ENCODE data around the gene SYT1. TPM values are rescaled to one million over a fixed set of nuclear protein-coding genes. Genes with fewer than 3 reads are reported as not detected.
"Not testable (repeated sequence)": the region's sequence is repeated elsewhere in the genome, so short reads cannot be mapped to it uniquely, and the experiment has no call there.

Gene SYT1
- total RNA-seq, 3 donors from 2014 or later (not counting 1 experiment from before 2014, with no cell fraction given) = not detected

DNA sequence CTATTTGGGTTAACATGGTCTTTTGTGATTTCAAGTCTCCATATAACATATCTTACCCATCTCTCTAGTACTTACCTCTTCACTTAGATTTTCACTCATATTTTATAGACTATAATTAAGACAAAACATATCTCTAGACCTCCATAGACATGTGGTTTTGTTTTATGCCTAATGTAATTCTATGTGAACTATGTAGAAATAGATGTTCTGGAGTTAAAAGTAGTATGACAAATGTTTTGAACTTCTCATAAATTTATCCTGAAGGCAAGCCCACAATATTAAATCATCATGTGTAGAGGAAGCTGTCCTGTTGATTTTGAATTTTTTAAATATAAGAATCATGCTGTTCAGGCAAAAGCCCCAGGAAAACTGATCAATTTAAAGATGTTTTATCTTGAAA lies 169.2 kb downstream of the SYT1 start:
- intact Hi-C loops (cut with micrococcal nuclease) = no loop called here
- ATAC-seq (no peak), DNase-seq (no peak)
- Mint-ChIP-seq H3K4me3 (no peak overlapping the region), H3K9me3 (peaks cover 7 to 11% of the 10 kb centered on the region in 2 donors), H3K27me3 (ENCODE audit: low read depth in 2 of 2) (no peaks in the 10 kb centered on the region), H3K36me3 (no peaks in the 10 kb centered on the region), H3K4me1 (no peaks in the 10 kb centered on the region), H3K27ac (no peak overlapping the region)
- TF ChIP-seq, protein P1, sequence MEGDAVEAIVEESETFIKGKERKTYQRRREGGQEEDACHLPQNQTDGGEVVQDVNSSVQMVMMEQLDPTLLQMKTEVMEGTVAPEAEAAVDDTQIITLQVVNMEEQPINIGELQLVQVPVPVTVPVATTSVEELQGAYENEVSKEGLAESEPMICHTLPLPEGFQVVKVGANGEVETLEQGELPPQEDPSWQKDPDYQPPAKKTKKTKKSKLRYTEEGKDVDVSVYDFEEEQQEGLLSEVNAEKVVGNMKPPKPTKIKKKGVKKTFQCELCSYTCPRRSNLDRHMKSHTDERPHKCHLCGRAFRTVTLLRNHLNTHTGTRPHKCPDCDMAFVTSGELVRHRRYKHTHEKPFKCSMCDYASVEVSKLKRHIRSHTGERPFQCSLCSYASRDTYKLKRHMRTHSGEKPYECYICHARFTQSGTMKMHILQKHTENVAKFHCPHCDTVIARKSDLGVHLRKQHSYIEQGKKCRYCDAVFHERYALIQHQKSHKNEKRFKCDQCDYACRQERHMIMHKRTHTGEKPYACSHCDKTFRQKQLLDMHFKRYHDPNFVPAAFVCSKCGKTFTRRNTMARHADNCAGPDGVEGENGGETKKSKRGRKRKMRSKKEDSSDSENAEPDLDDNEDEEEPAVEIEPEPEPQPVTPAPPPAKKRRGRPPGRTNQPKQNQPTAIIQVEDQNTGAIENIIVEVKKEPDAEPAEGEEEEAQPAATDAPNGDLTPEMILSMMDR (IDR thresholded peaks at IDR 0.05) = no peak
- no peaks in the 10 kb centered on the region for H3K4me1 ChIP-seq (ENCODE audit: control insufficient read depth, insufficient read depth, low read length)
- H3K9me3 ChIP-seq (ENCODE audit: control insufficient read depth, insufficient read depth, low read length) = no peaks in the 10 kb centered on the region
- no peak overlapping the region for H3K27ac ChIP-seq (ENCODE audit: low read length)
- no peaks in the 10 kb centered on the region for H3K27me3 ChIP-seq (ENCODE audit: control insufficient read depth, insufficient read depth, low read length)
- H3K4me3 ChIP-seq (ENCODE audit: low read length) = no peak overlapping the region
- no peaks in the 10 kb centered on the region for H3K36me3 ChIP-seq (ENCODE audit: control insufficient read depth, insufficient read depth, low read length)

DNA sequence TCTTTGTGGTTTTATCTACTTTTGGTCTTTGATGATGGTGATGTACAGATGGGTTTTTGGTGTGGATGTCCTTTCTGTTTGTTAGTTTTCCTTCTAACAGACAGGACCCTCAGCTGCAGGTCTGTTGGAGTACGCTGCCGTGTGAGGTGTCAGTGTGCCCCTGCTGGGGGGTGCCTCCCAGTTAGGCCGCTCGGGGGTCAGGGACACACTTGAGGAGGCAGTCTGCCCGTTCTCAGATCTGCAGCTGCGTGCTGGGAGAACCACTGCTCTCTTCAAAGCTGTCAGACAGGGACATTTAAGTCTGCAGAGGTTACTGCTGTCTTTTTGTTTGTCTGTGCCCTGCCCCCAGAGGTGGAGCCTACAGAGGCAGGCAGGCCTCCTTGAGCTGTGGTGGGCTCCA lies 180.2 kb downstream of the SYT1 start:
- H3K36me3 Mint-ChIP-seq; H3K27me3 Mint-ChIP-seq (ENCODE audit: low read depth in 2 of 2): not testable (repeated sequence)

DNA sequence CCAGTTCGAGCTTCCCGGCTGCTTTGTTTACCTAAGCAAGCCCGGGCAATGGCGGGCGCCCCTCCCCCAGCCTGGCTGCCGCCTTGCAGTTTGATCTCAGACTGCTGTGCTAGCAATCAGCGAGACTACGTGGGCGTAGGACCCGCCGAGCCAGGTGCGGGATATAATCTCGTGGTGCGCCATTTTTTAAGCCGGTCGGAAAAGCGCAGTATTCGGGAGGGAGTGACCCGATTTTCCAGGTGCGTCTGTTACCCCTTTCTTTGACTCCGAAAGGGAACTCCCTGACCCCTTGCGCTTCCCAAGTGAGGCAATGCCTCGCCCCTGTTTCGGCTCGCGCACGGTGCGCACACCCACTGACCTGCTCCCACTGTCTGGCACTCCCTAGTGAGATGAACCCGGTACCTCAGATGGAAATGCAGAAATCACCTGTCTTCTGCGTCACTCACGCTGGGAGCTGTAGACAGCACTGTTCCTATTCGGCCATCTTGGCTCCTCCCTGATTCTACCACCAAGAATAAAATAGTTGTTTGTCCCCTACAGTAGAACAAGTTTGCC lies 180.7 kb downstream of the SYT1 start:
- H3K9me3 ChIP-seq (ENCODE audit: control insufficient read depth, insufficient read depth, low read length); ATAC-seq; H3K27ac Mint-ChIP-seq; DNase-seq; H3K36me3 ChIP-seq (ENCODE audit: control insufficient read depth, insufficient read depth, low read length); H3K9me3 Mint-ChIP-seq; H3K36me3 Mint-ChIP-seq; intact Hi-C loops (cut with micrococcal nuclease); H3K4me1 Mint-ChIP-seq; H3K27me3 Mint-ChIP-seq (ENCODE audit: low read depth in 2 of 2); H3K27me3 ChIP-seq (ENCODE audit: control insufficient read depth, insufficient read depth, low read length); H3K4me3 Mint-ChIP-seq; H3K27ac ChIP-seq (ENCODE audit: low read length); H3K4me3 ChIP-seq (ENCODE audit: low read length); H3K4me1 ChIP-seq (ENCODE audit: control insufficient read depth, insufficient read depth, low read length): not testable (repeated sequence)
- 95% methylated on average over 32 of the region's 32 CpGs for WGBS (ENCODE audit: insufficient coverage)

More for the DNA sequence above, 180.2 kb downstream of the SYT1 start:
- H3K36me3 ChIP-seq (ENCODE audit: control insufficient read depth, insufficient read depth, low read length); H3K27ac ChIP-seq (ENCODE audit: low read length); ATAC-seq; H3K9me3 Mint-ChIP-seq; H3K4me3 Mint-ChIP-seq; intact Hi-C loops (cut with micrococcal nuclease); H3K4me1 Mint-ChIP-seq; H3K9me3 ChIP-seq (ENCODE audit: control insufficient read depth, insufficient read depth, low read length); H3K4me3 ChIP-seq (ENCODE audit: low read length); DNase-seq; H3K27ac Mint-ChIP-seq; H3K4me1 ChIP-seq (ENCODE audit: control insufficient read depth, insufficient read depth, low read length); H3K27me3 ChIP-seq (ENCODE audit: control insufficient read depth, insufficient read depth, low read length): not testable (repeated sequence)
- 89% methylated on average over 5 of the region's 6 CpGs for WGBS (ENCODE audit: insufficient coverage)

DNA sequence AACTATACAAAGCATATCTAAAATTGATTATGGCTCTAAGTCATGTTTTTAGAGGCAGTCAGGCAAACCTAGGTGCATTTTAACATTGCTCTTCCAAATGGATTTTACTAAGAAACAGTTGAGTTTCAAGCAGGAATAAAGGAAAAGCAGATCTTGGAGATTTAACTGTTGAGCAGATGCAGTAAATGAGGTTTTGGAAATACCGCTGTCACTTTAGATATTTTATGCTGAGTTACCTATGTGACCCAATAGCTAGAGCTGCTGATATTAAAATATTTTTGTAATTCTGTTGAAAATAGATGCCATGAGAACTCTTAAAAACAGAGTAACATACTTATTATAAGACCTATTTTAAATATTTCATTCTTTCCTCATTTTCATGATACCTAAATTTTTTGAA lies 181.4 kb downstream of the SYT1 start:
- Mint-ChIP-seq H3K4me3 (no peak overlapping the region), H3K27ac (no peak overlapping the region), H3K36me3 (no peaks in the 10 kb centered on the region), H3K27me3 (ENCODE audit: low read depth in 2 of 2) (no peaks in the 10 kb centered on the region), H3K9me3 (peaks cover 0 to 2% of the 10 kb centered on the region in 2 donors), H3K4me1 (no peaks in the 10 kb centered on the region)
- no peaks in the 10 kb centered on the region for H3K27me3 ChIP-seq (ENCODE audit: control insufficient read depth, insufficient read depth, low read length)
- DNase-seq (no peak), ATAC-seq (no peak)
- no peaks in the 10 kb centered on the region for H3K9me3 ChIP-seq (ENCODE audit: control insufficient read depth, insufficient read depth, low read length)
- H3K27ac ChIP-seq (ENCODE audit: low read length) = no peak overlapping the region
- H3K4me3 ChIP-seq (ENCODE audit: low read length) = no peak overlapping the region
- no peaks in the 10 kb centered on the region for H3K36me3 ChIP-seq (ENCODE audit: control insufficient read depth, insufficient read depth, low read length)
- TF ChIP-seq, protein P1 (IDR thresholded peaks at IDR 0.05) = no peak
- 100% methylated on average over 1 of the region's 1 CpG for WGBS (ENCODE audit: insufficient coverage)
- intact Hi-C loops (cut with micrococcal nuclease) = no loop called here
- H3K4me1 ChIP-seq (ENCODE audit: control insufficient read depth, insufficient read depth, low read length) = no peaks in the 10 kb centered on the region

All from natural killer cell (primary cell).